ENCODE measurements around the gene C3orf18. TPM values are rescaled to one million over a fixed set of nuclear protein-coding genes. Genes with fewer than 3 reads are reported as not detected.

C3orf18 gene
- total RNA-seq, 1 experiment from 2014 or later = 15.1 TPM

GRCh38 chr3:50551054-50551659, 16.4 kb downstream of the C3orf18 start:
- no peak for DNase-seq (ENCODE audit: low read depth)

DNA sequence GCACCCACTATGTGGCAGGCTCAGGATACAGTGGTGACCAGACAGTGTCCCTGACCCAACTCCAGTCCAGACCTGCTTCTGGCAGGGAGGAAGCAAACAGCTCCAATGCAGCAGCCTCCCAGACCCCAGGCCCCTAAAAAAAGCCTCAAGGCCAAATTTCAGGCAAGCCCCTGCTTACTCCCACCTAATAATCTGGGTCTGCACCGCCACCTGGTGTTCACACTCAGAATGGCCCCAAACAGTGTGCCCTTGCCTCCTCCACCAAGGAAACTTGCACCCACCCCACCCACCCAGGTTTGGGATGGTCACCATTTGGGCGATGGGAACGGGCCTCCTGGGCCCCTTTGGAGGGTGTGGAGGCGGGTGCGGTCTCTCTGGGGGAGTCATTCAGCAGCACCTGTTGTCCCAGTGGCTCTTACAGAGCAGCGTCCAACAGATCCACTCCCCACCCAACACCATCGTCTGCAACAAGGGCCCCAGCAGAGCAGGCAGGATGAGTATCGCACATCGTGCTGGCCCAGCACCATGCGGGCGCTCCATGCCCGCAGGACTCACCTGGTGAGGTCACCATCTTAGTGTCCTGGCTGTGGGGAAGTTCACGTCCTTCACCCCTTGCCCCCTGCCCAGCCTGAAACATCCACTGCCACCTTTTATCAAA, 17.3 kb downstream of the C3orf18 start:
- DNase-seq (ENCODE audit: low read depth) = no peak

GRCh38 chr3:50549226-50549625, 18.3 kb downstream of the C3orf18 start:
- DNase-seq (ENCODE audit: low read depth) = no peak

- DNase-seq (ENCODE audit: low read depth) = no peak
Measured at GRCh38 chr3:50545781-50546180, 21.8 kb downstream of the C3orf18 start.

GRCh38 chr3:50542177-50543034, 25.1 kb downstream of the C3orf18 start:
- DNase-seq (ENCODE audit: low read depth) = peak; percentile 28

- no peak for DNase-seq (ENCODE audit: low read depth)
Measured at GRCh38 chr3:50539356-50540286, 27.9 kb downstream of the C3orf18 start.

DNA sequence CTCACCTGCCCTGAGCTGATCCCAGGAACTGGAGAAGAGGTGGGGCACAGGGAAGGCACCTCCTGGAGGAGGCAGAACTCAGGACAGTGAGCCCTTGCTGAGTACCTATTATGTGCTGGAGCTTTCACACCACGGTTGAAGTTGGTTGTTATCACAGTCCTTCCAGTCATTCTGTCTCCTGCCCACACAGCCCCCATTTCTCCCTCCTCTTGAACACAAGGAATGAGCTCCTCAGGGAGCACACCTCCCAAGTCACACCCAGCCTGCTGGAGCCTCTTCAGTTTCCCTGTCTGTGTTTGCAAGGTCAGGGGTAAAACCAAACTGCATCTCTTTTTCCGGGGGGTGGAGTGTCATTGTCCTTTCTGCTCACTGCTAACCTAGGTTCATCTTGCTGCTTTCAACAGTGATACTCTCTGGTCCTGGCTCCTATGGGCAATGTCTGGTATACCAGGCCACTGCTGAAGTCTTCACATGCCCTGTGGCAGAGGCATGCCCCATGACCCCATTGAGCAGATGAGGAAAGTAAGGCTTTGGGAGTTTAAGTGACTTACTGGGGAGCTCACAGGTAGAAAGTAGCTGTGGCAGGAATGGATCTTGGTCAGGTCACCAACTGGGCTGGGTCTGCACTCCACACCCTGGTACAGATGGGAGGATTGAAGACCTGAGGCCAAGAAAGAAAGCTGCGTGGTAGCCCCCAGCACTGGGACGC, 30.0 kb downstream of the C3orf18 start:
- no peak for DNase-seq (ENCODE audit: low read depth)

- DNase-seq (ENCODE audit: low read depth) = peak; percentile 31
Measured at GRCh38 chr3:50536471-50537180, 30.9 kb downstream of the C3orf18 start.

- no peak for DNase-seq (ENCODE audit: low read depth)
Measured at GRCh38 chr3:50534681-50535330, 32.7 kb downstream of the C3orf18 start.

GRCh38 chr3:50533807-50534461, 33.6 kb downstream of the C3orf18 start:
- DNase-seq (ENCODE audit: low read depth) = no peak

DNA sequence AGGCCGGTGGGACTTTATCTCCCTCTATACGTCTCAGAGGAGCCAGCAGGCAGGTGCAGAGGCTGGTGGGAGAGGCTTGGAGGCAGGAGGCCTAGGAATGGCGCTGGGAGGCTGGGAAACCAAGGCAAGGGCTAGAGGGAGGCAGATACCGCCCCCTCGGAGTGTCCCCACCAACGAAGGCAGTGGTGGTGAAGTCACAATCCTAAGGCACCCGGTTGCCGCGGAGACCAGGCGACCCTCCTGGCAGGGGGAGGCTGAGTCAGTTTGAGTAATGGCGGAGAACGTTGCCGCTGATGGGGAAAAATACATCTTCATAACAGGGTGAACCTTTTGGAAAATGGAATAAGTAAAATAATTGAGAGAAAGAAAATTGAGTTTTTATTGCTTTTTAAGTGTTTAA, 34.2 kb downstream of the C3orf18 start:
- DNase-seq (ENCODE audit: low read depth) = no peak

DNA sequence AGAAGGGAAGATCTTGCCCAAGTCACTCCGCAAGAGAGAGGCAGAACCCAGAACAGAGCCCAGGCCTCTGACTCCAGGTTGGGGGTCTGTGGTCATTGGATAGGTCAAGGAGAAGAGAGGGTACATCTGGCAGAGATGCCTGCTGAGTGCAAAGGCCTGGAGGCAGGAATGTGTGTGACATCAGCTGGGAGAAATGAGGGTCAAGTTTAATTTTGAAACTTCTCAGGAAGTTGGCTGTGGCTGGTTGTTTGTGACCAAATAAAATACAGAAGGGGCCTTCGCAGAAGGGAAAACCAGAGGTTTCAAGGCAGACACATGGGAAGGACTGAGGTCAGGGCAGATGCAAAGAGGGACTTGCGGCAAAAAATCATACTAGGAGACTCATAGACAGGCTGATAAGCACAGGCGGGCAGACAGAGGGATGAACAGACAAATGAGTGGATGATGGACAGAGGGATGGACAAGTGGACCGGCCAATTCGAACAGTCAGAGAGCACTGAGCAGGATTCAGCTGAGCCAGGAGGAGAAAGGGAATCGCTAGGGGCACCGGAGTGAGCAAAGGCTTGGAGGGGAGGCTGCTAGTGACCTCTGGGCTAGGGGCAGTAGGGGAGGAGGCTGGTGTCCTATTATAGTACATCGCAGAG, 35.4 kb downstream of the C3orf18 start:
- no peak for DNase-seq (ENCODE audit: low read depth)

- DNase-seq (ENCODE audit: low read depth) = no peak
Measured at GRCh38 chr3:50531201-50531600, 36.3 kb downstream of the C3orf18 start.

DNA sequence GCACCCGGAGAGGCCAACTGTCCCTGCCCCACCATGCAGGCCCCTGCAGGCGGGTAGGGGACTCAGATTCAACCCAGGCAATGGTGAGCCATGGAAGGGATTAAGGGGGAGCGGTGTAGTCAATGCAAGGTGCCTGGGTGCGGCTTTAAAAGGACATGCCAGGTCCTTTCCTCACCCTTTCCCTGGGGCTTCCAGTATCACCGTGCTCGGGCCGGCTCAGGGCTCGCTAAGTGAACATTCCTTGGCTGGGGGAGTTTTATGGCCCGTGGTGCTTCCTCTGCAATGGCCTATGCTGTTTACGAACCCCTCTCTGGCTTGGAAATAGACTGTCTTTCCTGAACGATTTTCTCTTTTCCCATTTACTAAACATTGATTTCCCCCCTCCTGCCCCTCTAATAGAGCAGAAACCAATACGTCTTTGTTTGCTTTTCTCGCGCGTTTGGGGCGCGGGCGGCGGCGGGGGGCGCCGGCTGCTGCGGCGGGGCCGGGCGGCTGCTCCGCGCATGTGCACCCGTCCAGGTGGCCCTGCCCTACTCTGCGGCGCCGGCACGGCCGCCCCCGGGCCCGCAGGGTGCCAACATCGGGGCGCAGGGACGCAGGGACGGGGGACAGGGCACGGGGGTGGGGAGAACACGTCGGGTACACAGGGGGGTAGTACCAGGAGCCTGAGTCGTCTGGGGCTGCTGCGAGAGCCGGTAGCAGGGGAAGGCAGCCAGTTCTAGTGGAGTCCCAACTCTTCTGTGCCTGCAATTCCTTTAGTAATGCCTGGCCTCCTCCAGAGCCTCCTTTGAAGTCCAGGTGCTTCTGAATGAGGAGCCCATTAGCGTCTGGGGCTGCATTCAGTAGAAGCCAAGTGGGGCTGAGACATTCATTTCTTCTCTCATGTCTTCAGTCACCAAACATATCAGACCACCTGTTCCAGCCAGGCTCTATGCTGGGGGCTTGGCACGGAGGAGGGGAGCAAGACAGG, 37.3 kb downstream of the C3orf18 start:
- no peak for DNase-seq (ENCODE audit: low read depth)

GRCh38 chr3:50525987-50526386, 41.6 kb downstream of the C3orf18 start:
- peak; percentile 33 for DNase-seq (ENCODE audit: low read depth)

GRCh38 chr3:50525191-50525910, 42.2 kb downstream of the C3orf18 start:
- DNase-seq (ENCODE audit: low read depth) = no peak

DNA sequence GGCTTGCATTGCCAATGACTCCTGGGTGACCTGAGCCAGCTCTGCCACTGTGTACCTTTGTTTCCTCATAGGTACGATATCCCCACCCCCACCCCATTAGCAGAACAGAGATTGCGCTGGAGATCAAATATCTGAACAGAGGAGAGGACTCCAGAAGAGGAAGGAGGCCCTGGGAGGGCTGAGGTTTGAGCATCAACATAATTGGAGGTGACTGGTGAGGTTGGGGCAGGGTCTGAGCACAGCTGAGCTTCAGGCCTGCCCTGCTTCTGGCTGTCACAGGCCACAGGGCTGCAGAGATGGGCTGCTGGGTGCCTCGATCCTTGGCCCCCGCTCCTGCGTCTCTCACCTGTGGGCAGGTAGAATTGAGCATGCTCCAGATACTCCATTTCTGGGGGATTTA, 42.8 kb downstream of the C3orf18 start:
- no peak for DNase-seq (ENCODE audit: low read depth)
